Measurements from ENCODE around the gene FBP1. TPM values are rescaled to one million over a fixed set of nuclear protein-coding genes. Genes with fewer than 3 reads are reported as not detected.

Gene FBP1
- total RNA-seq, 2 donors from 2014 or later: 0.95 to 1.0 TPM

- H3K4me3 ChIP-seq (ENCODE audit: low read length): no peak overlapping the region
- Mint-ChIP-seq H3K27ac (no peak overlapping the region), H3K9me3 (no peaks in the 10 kb centered on the region), H3K36me3 (ENCODE audit: low read depth) (no peaks in the 10 kb centered on the region), H3K27me3 (ENCODE audit: insufficient read depth) (peaks cover 2% of the 10 kb centered on the region), H3K4me1 (peaks cover 39% of the 10 kb centered on the region), H3K4me3 (no peak overlapping the region)
- 39 to 47% methylated on average over 16 to 21 of the region's 21 CpGs for WGBS, 2 experiments (ENCODE audit: insufficient coverage in 1 of 2, insufficient read length in 1 of 2)
- H3K4me1 ChIP-seq (ENCODE audit: control insufficient read depth, insufficient read depth, low read length): peaks cover 29% of the 10 kb centered on the region
- H3K27me3 ChIP-seq (ENCODE audit: control insufficient read depth, insufficient read depth, low read length, poor library complexity, severe bottlenecking): no peaks in the 10 kb centered on the region
- peak; percentile 96 for DNase-seq
- no peak overlapping the region for H3K27ac ChIP-seq (ENCODE audit: low read depth, low read length)
- peak; percentile 86 for TF ChIP-seq CTCF (conservative IDR thresholded peaks at IDR 0.05)
- H3K36me3 ChIP-seq (ENCODE audit: control insufficient read depth, insufficient read depth, low read length): no peaks in the 10 kb centered on the region
- H3K9me3 ChIP-seq (ENCODE audit: control insufficient read depth, low read length): no peaks in the 10 kb centered on the region
- H3K9ac ChIP-seq (ENCODE audit: extremely low read depth, low read length, poor library complexity, severe bottlenecking): no peak overlapping the region
These were observed 35.8 kb downstream of the FBP1 start for GRCh38 chr9:94603259-94604160.

- no peak for TF ChIP-seq CTCF (conservative IDR thresholded peaks at IDR 0.05)
- Histone ChIP-seq H3K27me3 (ENCODE audit: control insufficient read depth, insufficient read depth, low read length, poor library complexity, severe bottlenecking) (no peaks in the 10 kb centered on the region), H3K27ac (ENCODE audit: low read depth, low read length) (no peak overlapping the region), H3K9ac (ENCODE audit: extremely low read depth, low read length, poor library complexity, severe bottlenecking) (no peak overlapping the region), H3K9me3 (ENCODE audit: control insufficient read depth, low read length) (no peaks in the 10 kb centered on the region), H3K4me3 (ENCODE audit: low read length) (no peak overlapping the region), H3K4me1 (ENCODE audit: control insufficient read depth, insufficient read depth, low read length) (peaks cover 23% of the 10 kb centered on the region), H3K36me3 (ENCODE audit: control insufficient read depth, insufficient read depth, low read length) (no peaks in the 10 kb centered on the region)
- no peak overlapping the region for H3K4me3 Mint-ChIP-seq
- no peak for DNase-seq
- no peak overlapping the region for H3K27ac Mint-ChIP-seq
- no peaks in the 10 kb centered on the region for H3K36me3 Mint-ChIP-seq (ENCODE audit: low read depth)
- no peaks in the 10 kb centered on the region for H3K9me3 Mint-ChIP-seq
- peaks cover 3% of the 10 kb centered on the region for H3K27me3 Mint-ChIP-seq (ENCODE audit: insufficient read depth)
- 82 to 95% methylated on average over 2 to 6 of the region's 6 CpGs for WGBS, 2 experiments (ENCODE audit: insufficient coverage in 1 of 2, insufficient read length in 1 of 2)
- peaks cover 35% of the 10 kb centered on the region for H3K4me1 Mint-ChIP-seq
These were observed 36.7 kb downstream of the FBP1 start for GRCh38 chr9:94602666-94603065.

- H3K27me3 ChIP-seq (ENCODE audit: control insufficient read depth, insufficient read depth, low read length, poor library complexity, severe bottlenecking): no peaks in the 10 kb centered on the region
- Mint-ChIP-seq H3K36me3 (ENCODE audit: low read depth) (no peaks in the 10 kb centered on the region), H3K4me3 (no peak overlapping the region), H3K27me3 (ENCODE audit: insufficient read depth) (peaks cover 9% of the 10 kb centered on the region), H3K27ac (no peak overlapping the region), H3K9me3 (no peaks in the 10 kb centered on the region), H3K4me1 (peaks cover 15% of the 10 kb centered on the region)
- H3K9ac ChIP-seq (ENCODE audit: extremely low read depth, low read length, poor library complexity, severe bottlenecking): no peak overlapping the region
- DNase-seq: no peak
- no peaks in the 10 kb centered on the region for H3K36me3 ChIP-seq (ENCODE audit: control insufficient read depth, insufficient read depth, low read length)
- WGBS, 2 experiments (ENCODE audit: insufficient coverage in 1 of 2, insufficient read length in 1 of 2): 74 to 89% methylated on average over 9 to 10 of the region's 10 CpGs
- H3K4me3 ChIP-seq (ENCODE audit: low read length): no peak overlapping the region
- peaks cover 9% of the 10 kb centered on the region for H3K4me1 ChIP-seq (ENCODE audit: control insufficient read depth, insufficient read depth, low read length)
- no peak for TF ChIP-seq CTCF (conservative IDR thresholded peaks at IDR 0.05)
- no peak overlapping the region for H3K27ac ChIP-seq (ENCODE audit: low read depth, low read length)
- no peaks in the 10 kb centered on the region for H3K9me3 ChIP-seq (ENCODE audit: control insufficient read depth, low read length)
These were observed 38.6 kb downstream of the FBP1 start for GRCh38 chr9:94600715-94601114.
